ENCODE measurements around the gene APPBP2.

GRCh38 chr17:60412701-60413100, 113.3 kb downstream of the APPBP2 start:
- TF ChIP-seq CTCF (IDR thresholded peaks at IDR 0.05) (no peak), ZFX (IDR thresholded peaks at IDR 0.05; ENCODE audit: borderline replicate concordance) (no peak)

All from 22Rv1 (cell line).